ENCODE measurements around the gene IFT25. TPM values are rescaled to one million over a fixed set of nuclear protein-coding genes. Genes with fewer than 3 reads are reported as not detected.
A peak's percentile ranks its signal among the peaks of the same experiment; 100 is the strongest.

Gene IFT25
- total and polyA plus RNA-seq, 2 experiments from 2014 or later = 27.4 to 69.0 TPM

DNA sequence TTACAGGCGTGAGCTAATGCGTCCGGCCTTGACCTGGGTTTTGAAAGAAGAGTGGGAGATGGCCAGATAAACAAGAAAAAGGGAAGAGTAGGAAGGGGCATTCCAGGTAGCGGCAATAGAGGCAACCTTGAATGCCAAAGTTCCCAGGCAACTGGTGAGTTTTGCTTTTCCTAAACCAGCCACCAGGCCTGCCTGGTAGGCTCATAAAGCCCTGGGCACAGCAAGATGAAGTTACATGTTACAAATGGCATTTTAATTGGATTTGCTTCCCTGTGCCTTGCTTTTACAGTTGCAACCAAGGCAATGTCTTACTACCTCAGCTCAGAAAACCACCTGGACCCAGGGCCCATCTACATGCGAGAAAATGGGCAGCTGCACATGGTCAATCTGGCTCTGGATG is 6.2 kb upstream of the IFT25 start:
- H3K36me3 ChIP-seq (replicated peaks; ENCODE audit: insufficient read depth, low read depth) = no peaks in the 10 kb centered on the region
- H4K20me1 ChIP-seq (ENCODE audit: insufficient read depth, poor library complexity, severe bottlenecking) = peaks cover 10% of the 10 kb centered on the region
- WGBS (ENCODE audit: low lambda C conversion rate, missing lambda C conversion rate) = 94% methylated on average over 5 of the region's 5 CpGs

DNA sequence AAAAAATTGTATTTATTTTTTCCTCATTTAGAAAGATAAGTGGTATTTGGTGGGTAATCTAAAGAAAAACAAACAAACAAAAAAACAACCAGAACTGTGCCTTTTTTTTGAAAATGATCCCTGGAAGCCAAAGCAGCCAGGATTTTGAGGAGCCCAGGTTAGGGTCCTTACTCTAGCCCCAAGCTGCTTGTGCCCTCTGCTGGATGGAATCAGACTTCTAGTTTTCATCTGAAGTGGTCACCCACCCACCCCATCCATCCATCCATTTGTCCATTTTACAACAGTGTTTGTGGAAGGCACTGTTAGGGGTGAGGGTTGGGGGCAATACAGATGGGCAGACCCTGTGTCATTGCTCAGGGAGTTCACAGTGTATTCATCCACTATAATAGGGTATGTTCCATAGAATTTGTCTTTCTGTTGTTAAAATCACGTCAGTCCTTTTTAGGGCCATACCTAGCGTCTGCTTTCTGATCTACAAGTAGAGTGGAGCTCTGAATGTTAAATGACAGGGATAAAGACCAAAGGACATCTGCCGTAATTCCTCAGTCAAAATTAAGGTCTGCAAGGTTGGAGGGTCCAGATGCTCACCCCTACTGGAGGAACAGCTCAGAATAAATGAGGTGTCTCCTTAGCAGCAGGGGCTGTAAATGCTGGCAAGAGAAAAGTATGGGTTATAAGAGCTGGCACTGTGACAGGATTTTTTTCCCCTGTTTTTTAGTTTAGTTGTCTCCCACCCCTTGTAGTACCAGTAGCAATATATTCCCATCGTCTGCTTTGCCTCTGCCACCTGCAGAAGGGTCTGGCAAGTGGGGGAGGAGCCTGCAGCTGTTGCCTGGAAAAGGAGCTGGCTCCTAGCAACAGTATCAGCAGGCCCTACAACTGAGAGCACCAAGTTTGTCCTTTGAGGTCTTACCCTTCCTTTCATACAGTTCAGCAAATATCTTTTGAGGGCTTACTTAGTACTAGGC is 3.8 kb upstream of the IFT25 start:
- H3K9me3 ChIP-seq (ENCODE audit: low read depth) = no peaks in the 10 kb centered on the region
- no peak overlapping the region for H2AFZ ChIP-seq
- no peak overlapping the region for H3K27ac ChIP-seq
- no peaks in the 10 kb centered on the region for H3K36me3 ChIP-seq (replicated peaks; ENCODE audit: insufficient read depth, low read depth)
- H3K4me3 ChIP-seq = no peak overlapping the region
- DNase-seq (ENCODE audit: low spot score) = peak; percentile 66
- H3K4me2 ChIP-seq = no peak overlapping the region
- H3K9me2 ChIP-seq (replicated peaks; ENCODE audit: insufficient read depth) = no peaks in the 10 kb centered on the region
- H4K20me1 ChIP-seq (ENCODE audit: insufficient read depth, poor library complexity, severe bottlenecking) = peaks cover 10% of the 10 kb centered on the region
- TF ChIP-seq, protein P1, sequence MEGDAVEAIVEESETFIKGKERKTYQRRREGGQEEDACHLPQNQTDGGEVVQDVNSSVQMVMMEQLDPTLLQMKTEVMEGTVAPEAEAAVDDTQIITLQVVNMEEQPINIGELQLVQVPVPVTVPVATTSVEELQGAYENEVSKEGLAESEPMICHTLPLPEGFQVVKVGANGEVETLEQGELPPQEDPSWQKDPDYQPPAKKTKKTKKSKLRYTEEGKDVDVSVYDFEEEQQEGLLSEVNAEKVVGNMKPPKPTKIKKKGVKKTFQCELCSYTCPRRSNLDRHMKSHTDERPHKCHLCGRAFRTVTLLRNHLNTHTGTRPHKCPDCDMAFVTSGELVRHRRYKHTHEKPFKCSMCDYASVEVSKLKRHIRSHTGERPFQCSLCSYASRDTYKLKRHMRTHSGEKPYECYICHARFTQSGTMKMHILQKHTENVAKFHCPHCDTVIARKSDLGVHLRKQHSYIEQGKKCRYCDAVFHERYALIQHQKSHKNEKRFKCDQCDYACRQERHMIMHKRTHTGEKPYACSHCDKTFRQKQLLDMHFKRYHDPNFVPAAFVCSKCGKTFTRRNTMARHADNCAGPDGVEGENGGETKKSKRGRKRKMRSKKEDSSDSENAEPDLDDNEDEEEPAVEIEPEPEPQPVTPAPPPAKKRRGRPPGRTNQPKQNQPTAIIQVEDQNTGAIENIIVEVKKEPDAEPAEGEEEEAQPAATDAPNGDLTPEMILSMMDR (IDR thresholded peaks at IDR 0.05; ENCODE audit: poor library complexity) = peak; percentile 68
- TF ChIP-seq EZH2phosphoT487 (IDR thresholded peaks at IDR 0.05; ENCODE audit: low read depth, severe bottlenecking, unreplicated experiment) = no peak
- TF ChIP-seq EZH2 (IDR thresholded peaks at IDR 0.05; ENCODE audit: borderline replicate concordance) = no peak
- no peaks in the 10 kb centered on the region for H3K27me3 ChIP-seq
- H3K4me1 ChIP-seq (ENCODE audit: insufficient read depth) = peaks cover 19% of the 10 kb centered on the region
- peaks cover 84% of the 10 kb centered on the region for H3K79me2 ChIP-seq
- 89% methylated on average over 4 of the region's 4 CpGs for WGBS (ENCODE audit: low lambda C conversion rate, missing lambda C conversion rate)

More for the DNA sequence above, 6.2 kb upstream of the IFT25 start:
- H3K4me1 ChIP-seq (ENCODE audit: insufficient read depth) = peaks cover 21% of the 10 kb centered on the region
- no peaks in the 10 kb centered on the region for H3K27me3 ChIP-seq
- H3K79me2 ChIP-seq = peaks cover 88% of the 10 kb centered on the region
- H3K9me2 ChIP-seq (replicated peaks; ENCODE audit: insufficient read depth) = no peaks in the 10 kb centered on the region
- no peak overlapping the region for H3K4me3 ChIP-seq
- H3K27ac ChIP-seq = no peak overlapping the region
- H3K9me3 ChIP-seq (ENCODE audit: low read depth) = no peaks in the 10 kb centered on the region
- no peak overlapping the region for H2AFZ ChIP-seq
- no peak overlapping the region for H3K4me2 ChIP-seq
- TF ChIP-seq EZH2 (IDR thresholded peaks at IDR 0.05; ENCODE audit: borderline replicate concordance) (no peak), EZH2phosphoT487 (IDR thresholded peaks at IDR 0.05; ENCODE audit: low read depth, severe bottlenecking, unreplicated experiment) (no peak)
- DNase-seq (ENCODE audit: low spot score) = no peak

DNA sequence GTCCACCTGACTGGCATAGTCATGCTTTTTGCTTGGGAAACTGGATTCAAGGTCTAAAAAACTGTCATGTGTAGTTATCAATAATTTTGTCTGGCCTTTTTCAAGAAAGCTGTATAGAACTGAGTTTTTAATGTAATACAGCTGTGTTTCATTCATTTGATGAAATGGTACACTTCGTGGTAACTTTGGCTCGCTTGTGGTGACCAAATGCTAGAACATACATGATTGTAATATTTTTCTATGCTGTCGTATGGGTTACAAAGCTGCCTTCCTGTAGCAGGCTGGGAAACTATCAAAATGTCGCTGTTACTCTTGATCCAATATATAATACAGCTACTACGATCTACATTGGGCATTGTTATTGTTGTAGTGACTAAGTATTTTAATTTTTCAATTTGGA is 2.8 kb upstream of the IFT25 start:
- DNase-seq (ENCODE audit: low spot score) = no peak
- H3K4me1 ChIP-seq (ENCODE audit: insufficient read depth) = peaks cover 21% of the 10 kb centered on the region
- H2AFZ ChIP-seq = no peak overlapping the region
- H4K20me1 ChIP-seq (ENCODE audit: insufficient read depth, poor library complexity, severe bottlenecking) = peaks cover 7% of the 10 kb centered on the region
- WGBS (ENCODE audit: low lambda C conversion rate, missing lambda C conversion rate) = 93% methylated on average over 5 of the region's 5 CpGs
- H3K36me3 ChIP-seq (replicated peaks; ENCODE audit: insufficient read depth, low read depth) = no peaks in the 10 kb centered on the region
- no peaks in the 10 kb centered on the region for H3K27me3 ChIP-seq
- no peaks in the 10 kb centered on the region for H3K9me2 ChIP-seq (replicated peaks; ENCODE audit: insufficient read depth)
- H3K4me3 ChIP-seq = no peak overlapping the region
- peak overlapping the region; percentile 89 for H3K4me2 ChIP-seq
- TF ChIP-seq EZH2phosphoT487 (IDR thresholded peaks at IDR 0.05; ENCODE audit: low read depth, severe bottlenecking, unreplicated experiment) = no peak
- TF ChIP-seq, protein P1 (IDR thresholded peaks at IDR 0.05; ENCODE audit: poor library complexity) = no peak
- no peak for TF ChIP-seq EZH2 (IDR thresholded peaks at IDR 0.05; ENCODE audit: borderline replicate concordance)
- no peaks in the 10 kb centered on the region for H3K9me3 ChIP-seq (ENCODE audit: low read depth)
- H3K27ac ChIP-seq = peak overlapping the region; percentile 98
- H3K79me2 ChIP-seq = peaks cover 84% of the 10 kb centered on the region
